Epithelial cell of esophagus (primary cell): ENCODE measurements around the gene EPHA4.

Experiments used
- DNase-seq: peaks from one replicate; pipeline ENCODE4 v3.0.0; 2010; ENCODE audit warnings: low read depth
- H3K4me3 ChIP-seq: 2 replicates; pipeline ENCODE4 v1.5.1; 2011; ENCODE audit warnings: mild to moderate bottlenecking, low read length, control low read depth
- CTCF ChIP-seq: IDR thresholded peaks from 2 replicates; pipeline ENCODE4 v1.5.1; 2011; ENCODE audit warnings: low read depth, mild to moderate bottlenecking, low read length, control low read depth, inconsistent platforms; ENCODE audit not compliant: insufficient read depth; ENCODE audit errors: missing control alignments

EPHA4 gene

GRCh38 chr2:221437056-221437455, 135.0 kb downstream of the EPHA4 start:
- TF ChIP-seq CTCF = no peak
- no peak for DNase-seq
- no peak overlapping the region for H3K4me3 ChIP-seq

- no peak for TF ChIP-seq CTCF
- no peak overlapping the region for H3K4me3 ChIP-seq
- DNase-seq = no peak
These were observed 136.9 kb downstream of the EPHA4 start for GRCh38 chr2:221435171-221435570.

GRCh38 chr2:221434142-221434541, 138.0 kb downstream of the EPHA4 start:
- no peak for TF ChIP-seq CTCF

GRCh38 chr2:221431477-221431876, 140.6 kb downstream of the EPHA4 start:
- no peak for TF ChIP-seq CTCF

More at GRCh38 chr2:221434142-221434541, 138.0 kb downstream of the EPHA4 start:
- no peak overlapping the region for H3K4me3 ChIP-seq
- no peak for DNase-seq

DNA sequence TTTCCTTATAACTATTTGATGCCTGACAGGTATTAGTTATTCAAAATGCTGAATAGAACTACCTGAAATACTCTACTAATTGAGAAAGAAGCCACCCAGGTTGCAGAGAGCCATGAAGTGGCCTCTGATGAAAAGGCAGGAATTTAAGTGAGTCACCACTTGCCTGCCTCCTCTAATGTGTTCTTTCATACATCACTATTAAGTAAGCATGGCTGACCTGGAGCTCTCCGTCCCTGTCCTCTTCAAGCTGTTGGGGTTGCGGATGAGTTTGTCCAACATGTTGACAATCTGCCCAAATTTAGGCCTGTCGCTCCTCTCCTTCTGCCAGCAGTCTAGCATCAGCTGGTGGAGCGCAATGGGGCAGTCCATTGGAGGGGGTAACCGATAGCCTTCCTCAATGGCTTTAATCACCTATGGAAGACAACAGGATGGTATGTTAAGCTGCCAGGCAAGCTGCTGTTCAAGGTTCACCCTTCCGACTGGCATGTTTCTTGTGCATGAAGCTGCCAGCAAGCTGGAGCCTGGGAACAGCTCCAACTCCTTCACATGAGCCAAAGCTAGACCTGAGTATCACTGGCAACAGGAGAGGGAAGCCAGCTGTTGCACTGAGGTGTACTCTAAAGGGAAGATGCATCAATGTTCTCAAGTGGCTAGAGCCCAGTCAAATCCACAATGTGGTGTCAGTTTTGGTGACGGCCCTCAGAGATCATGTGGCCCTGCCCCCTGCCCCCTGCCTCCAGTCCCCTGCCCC, 142.2 kb downstream of the EPHA4 start:
- peak; percentile 70 for DNase-seq
- no peak overlapping the region for H3K4me3 ChIP-seq
- no peak for TF ChIP-seq CTCF

More at GRCh38 chr2:221431477-221431876, 140.6 kb downstream of the EPHA4 start:
- no peak for DNase-seq
- no peak overlapping the region for H3K4me3 ChIP-seq

DNA sequence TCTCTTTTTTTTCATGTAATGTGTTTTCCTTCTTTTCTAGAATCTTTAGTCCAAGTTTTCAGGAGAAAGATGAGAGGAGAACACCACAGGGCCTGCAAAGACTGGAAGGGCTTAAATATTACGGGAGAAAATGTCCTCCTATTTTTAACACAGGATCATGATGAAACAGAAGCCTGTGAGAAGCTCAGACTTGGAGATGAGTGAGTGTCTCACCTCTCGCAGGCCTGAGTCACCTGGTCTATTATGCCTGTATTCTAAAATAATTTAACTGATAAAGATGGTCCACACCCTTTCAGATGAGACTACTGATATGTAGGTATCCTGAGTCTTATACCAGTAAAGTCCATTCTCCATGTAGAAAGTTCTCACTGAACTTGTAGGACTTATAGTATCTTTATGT, 143.2 kb downstream of the EPHA4 start:
- no peak for TF ChIP-seq CTCF
- H3K4me3 ChIP-seq = no peak overlapping the region
- DNase-seq = peak; percentile 36

GRCh38 chr2:221426929-221427328, 145.2 kb downstream of the EPHA4 start:
- no peak overlapping the region for H3K4me3 ChIP-seq
- no peak for DNase-seq

More at GRCh38 chr2:221426929-221427328, 145.2 kb downstream of the EPHA4 start:
- TF ChIP-seq CTCF = no peak
